Parathyroid adenoma (tissue), 2 donors: ENCODE data around the gene LITAFD.

Experiments
- H2AFZ ChIP-seq: fragments of 300-600 bp; sonication (generic); one replicate; pipeline ENCODE4 v1.7.0; 2017; ENCODE audit warnings: antibody characterized with exemption, mild to moderate bottlenecking
- H3K27ac ChIP-seq: fragments of 300-600 bp; sonication (generic); one replicate; pipeline ENCODE4 v1.7.0; 2017
- H3K27me3 ChIP-seq: fragments of 300-600 bp; sonication (generic); one replicate; pipeline ENCODE4 v1.7.0; 2017; ENCODE audit warnings: low read length; ENCODE audit not compliant: control insufficient read depth, insufficient read depth
- H3K36me3 ChIP-seq: fragments of 300-600 bp; sonication (generic); one replicate; pipeline ENCODE4 v1.7.0; 2017; ENCODE audit warnings: low read length; ENCODE audit not compliant: control insufficient read depth, insufficient read depth
- H3K4me1 ChIP-seq: fragments of 300-600 bp; sonication (generic); one replicate; pipeline ENCODE4 v1.7.0; 2017; ENCODE audit warnings: control low read depth
- H3K4me2 ChIP-seq: fragments of 300-600 bp; sonication (generic); one replicate; pipeline ENCODE4 v1.7.0; 2017; ENCODE audit warnings: low read length
- H3K4me3 ChIP-seq: fragments of 300-600 bp; sonication (generic); one replicate; pipeline ENCODE4 v1.7.0; 2017; ENCODE audit warnings: low read depth, low read length
- H3K79me2 ChIP-seq: fragments of 300-600 bp; sonication (generic); one replicate; pipeline ENCODE4 v1.7.0; 2017; ENCODE audit warnings: control low read depth
- H3K9ac ChIP-seq: fragments of 300-600 bp; sonication (generic); one replicate; pipeline ENCODE4 v1.7.0; 2017; ENCODE audit warnings: mild to moderate bottlenecking
- H3K9me3 ChIP-seq: fragments of 300-600 bp; sonication (generic); one replicate; pipeline ENCODE4 v1.7.0; 2017; ENCODE audit warnings: low read length; ENCODE audit not compliant: control insufficient read depth
- TF ChIP-seq, protein P1 (sequence below): fragments of 300-600 bp; sonication (generic); IDR thresholded peaks from one replicate; pipeline ENCODE4 v1.7.0; 2017; ENCODE audit warnings: antibody characterized with exemption, mild to moderate bottlenecking
- donor health status: primary hyperparathyroidism.

Gene LITAFD

DNA sequence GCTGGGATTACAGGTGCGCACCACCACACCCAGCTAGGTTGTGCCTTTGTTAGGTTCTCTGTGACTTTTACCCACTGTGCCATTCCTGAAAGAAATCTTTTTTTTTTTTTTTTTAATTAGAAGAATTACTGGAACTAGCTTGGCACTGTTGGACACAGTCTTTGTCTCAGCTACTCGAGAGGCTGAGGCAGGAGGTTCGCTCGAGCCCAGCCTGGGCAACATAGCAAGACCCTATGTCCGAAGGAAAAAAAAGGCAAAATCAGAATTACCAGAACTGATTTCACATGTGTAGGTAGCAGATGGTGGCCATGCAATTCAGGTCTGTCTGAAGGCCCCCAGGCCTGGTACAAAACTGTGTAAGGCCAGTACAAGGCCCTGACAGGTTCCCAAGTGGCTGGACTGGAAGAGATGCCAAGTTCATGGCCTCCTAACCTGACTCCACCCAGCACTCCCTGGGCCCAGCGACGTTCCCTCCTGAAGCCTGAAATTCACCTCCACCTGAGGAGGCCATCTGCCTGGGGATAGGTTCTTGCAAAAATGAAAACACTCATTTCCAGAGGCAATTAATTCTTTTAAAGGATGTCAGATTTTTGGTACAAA lies 36.4 kb upstream of the LITAFD start:
- H3K4me1 ChIP-seq: peaks cover 2% of the 10 kb centered on the region
- H3K9ac ChIP-seq: no peak overlapping the region
- no peak overlapping the region for H3K27ac ChIP-seq
- no peaks in the 10 kb centered on the region for H3K79me2 ChIP-seq
- H2AFZ ChIP-seq: no peak overlapping the region
- H3K36me3 ChIP-seq: no peaks in the 10 kb centered on the region
- H3K27me3 ChIP-seq: no peaks in the 10 kb centered on the region
- H3K4me3 ChIP-seq: no peak overlapping the region
- no peaks in the 10 kb centered on the region for H3K9me3 ChIP-seq
- TF ChIP-seq, protein P1, sequence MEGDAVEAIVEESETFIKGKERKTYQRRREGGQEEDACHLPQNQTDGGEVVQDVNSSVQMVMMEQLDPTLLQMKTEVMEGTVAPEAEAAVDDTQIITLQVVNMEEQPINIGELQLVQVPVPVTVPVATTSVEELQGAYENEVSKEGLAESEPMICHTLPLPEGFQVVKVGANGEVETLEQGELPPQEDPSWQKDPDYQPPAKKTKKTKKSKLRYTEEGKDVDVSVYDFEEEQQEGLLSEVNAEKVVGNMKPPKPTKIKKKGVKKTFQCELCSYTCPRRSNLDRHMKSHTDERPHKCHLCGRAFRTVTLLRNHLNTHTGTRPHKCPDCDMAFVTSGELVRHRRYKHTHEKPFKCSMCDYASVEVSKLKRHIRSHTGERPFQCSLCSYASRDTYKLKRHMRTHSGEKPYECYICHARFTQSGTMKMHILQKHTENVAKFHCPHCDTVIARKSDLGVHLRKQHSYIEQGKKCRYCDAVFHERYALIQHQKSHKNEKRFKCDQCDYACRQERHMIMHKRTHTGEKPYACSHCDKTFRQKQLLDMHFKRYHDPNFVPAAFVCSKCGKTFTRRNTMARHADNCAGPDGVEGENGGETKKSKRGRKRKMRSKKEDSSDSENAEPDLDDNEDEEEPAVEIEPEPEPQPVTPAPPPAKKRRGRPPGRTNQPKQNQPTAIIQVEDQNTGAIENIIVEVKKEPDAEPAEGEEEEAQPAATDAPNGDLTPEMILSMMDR: no peak
- H3K4me2 ChIP-seq: no peak overlapping the region

DNA sequence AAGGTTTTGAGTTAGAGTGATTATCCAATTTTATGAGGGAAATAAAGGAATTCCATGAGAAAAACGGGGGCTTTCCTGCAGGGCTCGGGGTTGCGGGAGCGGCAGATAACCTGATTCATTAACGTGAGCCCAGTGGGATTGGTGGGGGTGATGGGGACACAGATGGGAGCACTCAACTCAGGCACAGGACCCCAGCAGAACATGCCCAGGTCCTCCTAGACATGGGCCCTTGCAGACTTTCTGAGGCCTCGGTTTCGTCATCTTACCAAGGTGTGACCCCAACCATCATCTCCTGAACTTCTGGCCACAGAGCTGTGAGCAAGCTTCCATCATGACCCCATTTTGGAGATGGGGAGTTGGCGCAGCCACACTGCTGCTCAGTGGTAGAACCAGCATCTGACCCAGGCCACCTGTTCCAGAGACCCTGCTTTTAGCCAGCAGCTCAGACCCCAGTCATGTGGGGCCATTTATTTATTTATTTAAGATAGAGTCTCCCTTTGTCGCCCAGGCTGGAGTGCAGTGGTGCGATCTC lies 35.7 kb upstream of the LITAFD start:
- no peaks in the 10 kb centered on the region for H3K36me3 ChIP-seq
- H3K9me3 ChIP-seq: no peaks in the 10 kb centered on the region
- no peak overlapping the region for H3K27ac ChIP-seq
- no peak overlapping the region for H3K4me2 ChIP-seq
- H3K79me2 ChIP-seq: no peaks in the 10 kb centered on the region
- TF ChIP-seq, protein P1: no peak
- H3K4me1 ChIP-seq: peaks cover 2% of the 10 kb centered on the region
- no peak overlapping the region for H3K9ac ChIP-seq
- no peak overlapping the region for H3K4me3 ChIP-seq
- H3K27me3 ChIP-seq: no peaks in the 10 kb centered on the region
- no peak overlapping the region for H2AFZ ChIP-seq

DNA sequence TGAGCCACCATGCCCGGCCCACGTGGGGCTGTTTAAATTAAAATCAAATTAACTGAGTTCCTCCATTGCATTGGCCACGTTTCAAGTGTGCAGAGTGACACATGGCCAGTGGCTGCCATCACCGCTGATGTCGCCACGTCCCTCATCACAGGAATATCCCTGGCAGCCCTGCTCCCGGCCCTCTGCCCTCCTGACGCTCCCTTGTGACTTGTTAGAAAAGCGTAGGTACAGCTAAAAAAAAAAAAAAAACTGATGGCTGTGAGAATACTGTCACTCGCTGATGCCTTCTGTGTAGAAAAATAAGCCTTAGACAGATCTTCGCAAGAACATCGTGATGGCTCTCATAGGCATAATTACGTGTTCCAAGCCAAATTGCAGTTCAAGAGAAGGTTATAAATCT lies 35.0 kb upstream of the LITAFD start:
- no peaks in the 10 kb centered on the region for H3K9me3 ChIP-seq
- H3K36me3 ChIP-seq: no peaks in the 10 kb centered on the region
- no peak overlapping the region for H3K9ac ChIP-seq
- TF ChIP-seq, protein P1: no peak
- H3K27ac ChIP-seq: no peak overlapping the region
- H3K4me3 ChIP-seq: no peak overlapping the region
- no peaks in the 10 kb centered on the region for H3K27me3 ChIP-seq
- peaks cover under 1% of the 10 kb centered on the region for H3K4me1 ChIP-seq
- H3K79me2 ChIP-seq: no peaks in the 10 kb centered on the region
- H2AFZ ChIP-seq: no peak overlapping the region
- H3K4me2 ChIP-seq: no peak overlapping the region

DNA sequence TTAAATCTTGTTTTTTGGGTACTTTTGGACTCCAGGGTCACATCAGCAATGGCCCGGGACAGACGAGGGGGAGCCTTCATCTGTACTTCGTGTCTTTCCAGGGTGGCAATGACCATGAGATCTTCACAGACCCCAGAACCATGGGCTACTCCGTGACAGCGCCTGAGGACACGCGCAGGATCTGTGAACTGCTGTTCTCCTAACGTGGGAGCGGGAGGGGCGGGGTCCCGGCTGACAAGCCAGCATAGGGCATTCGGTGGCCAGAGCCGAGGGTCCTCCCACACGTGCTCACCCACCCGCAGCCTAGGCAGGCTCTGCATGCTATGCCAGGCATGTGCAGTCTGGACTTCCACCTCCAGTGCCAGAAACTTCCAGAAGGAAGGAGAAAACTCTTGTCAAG lies 34.5 kb upstream of the LITAFD start:
- Histone ChIP-seq H2AFZ (no peak overlapping the region), H3K27me3 (no peaks in the 10 kb centered on the region), H3K4me1 (no peaks in the 10 kb centered on the region), H3K4me2 (no peak overlapping the region), H3K4me3 (no peak overlapping the region), H3K36me3 (no peaks in the 10 kb centered on the region), H3K27ac (no peak overlapping the region), H3K9ac (no peak overlapping the region), H3K79me2 (no peaks in the 10 kb centered on the region), H3K9me3 (no peaks in the 10 kb centered on the region)
- TF ChIP-seq, protein P1: no peak
